ENCODE results near the gene EIF1B.

The EIF1B gene

DNA sequence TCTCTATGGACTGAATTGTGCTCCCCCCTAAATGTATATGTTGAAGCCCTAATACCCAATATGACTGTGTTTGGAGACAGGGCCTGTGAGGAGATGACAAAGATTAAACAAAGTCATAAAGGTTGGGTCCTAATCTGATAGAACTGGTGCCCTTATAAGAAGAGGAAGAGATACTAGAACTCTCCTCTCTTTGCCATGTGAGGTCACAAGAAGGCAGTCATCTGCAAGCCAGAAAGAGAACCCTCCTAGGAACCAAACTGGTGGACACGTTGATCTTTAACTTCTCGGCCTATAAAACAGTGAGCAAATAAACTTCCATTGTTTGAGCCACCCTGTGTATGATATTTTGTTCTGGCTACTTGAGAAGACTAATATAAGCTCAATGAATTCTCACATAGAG is 45.9 kb downstream of the EIF1B start:
- no peak for DNase-seq

DNA sequence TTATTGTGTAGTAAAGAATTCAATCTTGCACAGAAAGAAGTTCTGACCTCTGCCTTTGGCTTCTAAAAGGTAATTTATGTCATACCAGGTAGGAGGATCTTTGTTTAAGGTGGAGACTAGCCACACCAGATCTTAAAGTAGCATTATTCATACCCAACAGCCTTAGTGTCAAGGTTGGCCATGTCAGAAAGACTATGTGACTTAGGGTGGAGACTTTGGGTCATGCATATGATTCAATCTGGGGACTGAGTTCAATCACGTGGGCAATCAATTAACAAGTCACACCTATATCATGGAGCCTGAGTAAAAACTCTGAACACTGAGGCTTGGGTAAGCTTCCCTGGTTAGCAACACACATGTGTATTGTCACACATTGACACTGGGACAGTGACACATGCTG is 48.9 kb downstream of the EIF1B start:
- no peak for DNase-seq

All from activated CD4-positive, alpha-beta T cell treated with anti-CD3 and anti-CD28 coated beads for 1 hour (primary cell).